ENCODE measurements around the gene SETD2.

- TF ChIP-seq CTCF (IDR thresholded peaks at IDR 0.05; ENCODE audit: low read length): no peak
- no peak for TF ChIP-seq EZH2 (IDR thresholded peaks at IDR 0.05; ENCODE audit: borderline replicate concordance, low read length)
These were observed 107.2 kb downstream of the SETD2 start for GRCh38 chr3:47056705-47057104.

All from OCI-LY1 (cell line).